ENCODE results near the gene PHLDA2.
"Not testable (repeated sequence)": the region's sequence is repeated elsewhere in the genome, so short reads cannot be mapped to it uniquely, and the experiment has no call there.

The PHLDA2 gene

GRCh38 chr11:2945031-2945756, 16.0 kb upstream of the PHLDA2 start:
- peak; percentile 96 for DNase-seq (ENCODE audit: low read depth, low spot score)

- DNase-seq (ENCODE audit: low read depth, low spot score) = peak; percentile 53
Measured at GRCh38 chr11:2944530-2944929, 15.3 kb upstream of the PHLDA2 start.

- DNase-seq (ENCODE audit: low read depth, low spot score) = no peak
Measured at GRCh38 chr11:2943711-2944118, 14.5 kb upstream of the PHLDA2 start.

GRCh38 chr11:2942872-2943710, 13.9 kb upstream of the PHLDA2 start:
- no peak for DNase-seq (ENCODE audit: low read depth, low spot score)

- DNase-seq (ENCODE audit: low read depth, low spot score) = no peak
Measured at GRCh38 chr11:2942447-2942846, 13.2 kb upstream of the PHLDA2 start.

GRCh38 chr11:2940921-2941821, 12.0 kb upstream of the PHLDA2 start:
- no peak for DNase-seq (ENCODE audit: low read depth, low spot score)

GRCh38 chr11:2940147-2940920, 11.1 kb upstream of the PHLDA2 start:
- no peak for DNase-seq (ENCODE audit: low read depth, low spot score)

GRCh38 chr11:2938458-2939418, 9.5 kb upstream of the PHLDA2 start:
- DNase-seq (ENCODE audit: low read depth, low spot score) = not testable (repeated sequence)

- not testable (repeated sequence) for DNase-seq (ENCODE audit: low read depth, low spot score)
Measured at GRCh38 chr11:2937641-2938457, 8.6 kb upstream of the PHLDA2 start.

GRCh38 chr11:2934611-2935239, 5.5 kb upstream of the PHLDA2 start:
- no peak for DNase-seq (ENCODE audit: low read depth, low spot score)

- DNase-seq (ENCODE audit: low read depth, low spot score) = no peak
Measured at GRCh38 chr11:2934021-2934550, 4.9 kb upstream of the PHLDA2 start.

- peak; percentile 74 for DNase-seq (ENCODE audit: low read depth, low spot score)
Measured at GRCh38 chr11:2933375-2934020, 4.3 kb upstream of the PHLDA2 start.

GRCh38 chr11:2932850-2933251, 3.6 kb upstream of the PHLDA2 start:
- peak; percentile 75 for DNase-seq (ENCODE audit: low read depth, low spot score)

GRCh38 chr11:2931771-2932738, 2.8 kb upstream of the PHLDA2 start:
- DNase-seq (ENCODE audit: low read depth, low spot score) = no peak

GRCh38 chr11:2931420-2931746, 2.2 kb upstream of the PHLDA2 start:
- DNase-seq (ENCODE audit: low read depth, low spot score) = no peak

GRCh38 chr11:2930704-2931419, 1.6 kb upstream of the PHLDA2 start:
- DNase-seq (ENCODE audit: low read depth, low spot score) = peak; percentile 75
